OCI-LY7 (cell line): Measurements from ENCODE around the gene SPOP. TPM values are rescaled to one million over a fixed set of nuclear protein-coding genes. Genes with fewer than 3 reads are reported as not detected.

Source experiments
- BruUV-seq: library from RNA; stranded (reverse); fragments of 400-500 nt; replicated peaks from 2 replicates; lab custom pipeline; 2021; lab: Mats Ljungman, UMichigan
- CTCF ChIA-PET: fragments of 300-600 bp; sonication (Branson Sonifier 250); formaldehyde crosslinking; loops from one replicate; lab custom pipeline; 2022; ENCODE audit warnings: antibody characterized with exemption; ENCODE audit not compliant: unreplicated experiment; lab: Charles Lee
- POLR2A ChIA-PET: fragments of 300-600 bp; sonication (Branson Sonifier 250); formaldehyde crosslinking; loops from one replicate; lab custom pipeline; 2022; ENCODE audit warnings: antibody characterized with exemption; lab: Charles Lee
- DNase-seq: peaks from one replicate; pipeline ENCODE4 v3.0.0-alpha.2; 2015; ENCODE audit warnings: low spot score
- H2AFZ ChIP-seq: fragments of 200-600 bp; sonication (generic), shearing (Covaris generic); 2 replicates; pipeline ENCODE4 v1.6.1; 2014; ENCODE audit warnings: mild to moderate bottlenecking, antibody characterized with exemption, low read length, moderate library complexity
- H3K27ac ChIP-seq: fragments of 200-600 bp; sonication (generic); 2 replicates; pipeline ENCODE4 v1.5.1; 2014; ENCODE audit warnings: mixed run types, low read depth, mild to moderate bottlenecking, moderate library complexity, low read length, inconsistent platforms; ENCODE audit not compliant: poor library complexity, severe bottlenecking
- H3K36me3 ChIP-seq: fragments of 200-600 bp; sonication (generic); 2 replicates; pipeline ENCODE4 v1.6.1; 2014; ENCODE audit warnings: mild to moderate bottlenecking, antibody characterized with exemption, low read length, moderate library complexity, mixed read lengths; ENCODE audit not compliant: insufficient read depth
- H3K4me1 ChIP-seq: fragments of 200-600 bp; sonication (generic); 2 replicates; pipeline ENCODE4 v1.5.1; 2014; ENCODE audit warnings: mild to moderate bottlenecking, low read length; ENCODE audit not compliant: insufficient read depth, poor library complexity, severe bottlenecking
- H3K4me2 ChIP-seq: fragments of 200-600 bp; sonication (generic); 2 replicates; pipeline ENCODE4 v1.6.1; 2014; ENCODE audit warnings: mild to moderate bottlenecking, low read length
- H3K4me3 ChIP-seq: fragments of 200-600 bp; sonication (generic); 2 replicates; pipeline ENCODE4 v1.5.1; 2014; ENCODE audit warnings: mild to moderate bottlenecking, low read depth, low read length; ENCODE audit not compliant: poor library complexity, severe bottlenecking
- H3K79me2 ChIP-seq: fragments of 200-600 bp; sonication (generic); 2 replicates; pipeline ENCODE4 v1.6.1; 2016; ENCODE audit warnings: low read depth, mild to moderate bottlenecking, low read length, moderate library complexity, mixed read lengths; ENCODE audit not compliant: insufficient read depth
- H3K9me2 ChIP-seq: fragments of 200-600 bp; sonication (generic); 2 replicates; pipeline ENCODE4 v1.6.1; 2016; ENCODE audit warnings: mild to moderate bottlenecking, low read length, mixed read lengths; ENCODE audit not compliant: insufficient read depth
- H3K9me3 ChIP-seq: fragments of 200-600 bp; sonication (generic); 2 replicates; pipeline ENCODE4 v1.6.1; 2014; ENCODE audit warnings: mild to moderate bottlenecking, mixed run types, low read length, mixed read lengths
- H4K20me1 ChIP-seq: fragments of 200-600 bp; sonication (generic); 2 replicates; pipeline ENCODE4 v1.6.1; 2014; ENCODE audit warnings: mild to moderate bottlenecking, antibody characterized with exemption, low read length, moderate library complexity, mixed read lengths; ENCODE audit not compliant: insufficient read depth
- EZH2phosphoT487 ChIP-seq: fragments of 200-600 bp; sonication (generic); IDR thresholded peaks from 2 replicates; pipeline ENCODE4 v1.6.1; 2018; ENCODE audit warnings: low read depth, borderline replicate concordance, mild to moderate bottlenecking, mixed run types, antibody characterized with exemption, low read length, moderate library complexity, mixed read lengths
- intact Hi-C: fragments of 100-400 bp; cut with micrococcal nuclease; formaldehyde crosslinking; loops from one replicate; pipeline ENCODE4 v1.10.0; 2022; ENCODE audit not compliant: unreplicated experiment
- total RNA-seq, 2 experiments: library from RNA; depleted of rRNA in 1 of 2; stranded (reverse); fragments of >200 nt in 1 of 2; shearing (Covaris generic) in 1 of 2; gene quantifications; 2 replicates each; pipeline ENCODE4 v1.2.3, GENCODE V29; 2014 to 2022
- TF ChIP-seq, protein P1 (sequence below): fragments of 200-600 bp; sonication (generic); conservative IDR thresholded peaks from 2 replicates; pipeline ENCODE4 v1.5.1; 2014; ENCODE audit warnings: mild to moderate bottlenecking, antibody characterized with exemption, low read length, moderate library complexity, mixed read lengths

Gene SPOP
- total RNA-seq, 2 experiments from 2014 or later: 37.8 to 69.0 TPM

DNA sequence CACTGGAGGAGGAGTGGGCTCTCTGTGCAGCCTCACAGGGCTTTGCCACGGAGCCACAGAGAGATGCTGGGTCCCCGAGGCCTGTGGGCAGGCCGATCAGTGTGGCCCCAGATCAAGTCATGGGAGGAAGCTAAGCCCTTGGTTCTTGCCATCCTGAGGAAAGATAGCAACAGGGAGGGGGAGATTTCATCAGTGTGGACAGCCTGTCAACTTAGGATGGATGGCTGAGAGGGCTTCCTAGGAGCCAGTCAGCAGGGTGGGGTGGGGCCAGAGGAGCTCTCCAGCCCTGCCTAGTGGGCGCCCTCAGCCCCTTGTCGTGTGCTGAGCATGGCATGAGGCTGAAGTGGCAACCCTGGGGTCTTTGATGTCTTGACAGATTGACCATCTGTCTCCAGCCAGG is 98.4 kb downstream of the SPOP start:
- H2AFZ ChIP-seq: no peak overlapping the region
- H3K9me3 ChIP-seq: no peaks in the 10 kb centered on the region
- H3K27ac ChIP-seq: no peak overlapping the region
- no peak for DNase-seq
- no peaks in the 10 kb centered on the region for H3K9me2 ChIP-seq
- no peaks in the 10 kb centered on the region for H3K79me2 ChIP-seq
- BruUV-seq: no TSS peak
- no peak overlapping the region for H3K4me2 ChIP-seq
- intact Hi-C loops: no loop called here
- no peaks in the 10 kb centered on the region for H4K20me1 ChIP-seq
- TF ChIP-seq, protein P1, sequence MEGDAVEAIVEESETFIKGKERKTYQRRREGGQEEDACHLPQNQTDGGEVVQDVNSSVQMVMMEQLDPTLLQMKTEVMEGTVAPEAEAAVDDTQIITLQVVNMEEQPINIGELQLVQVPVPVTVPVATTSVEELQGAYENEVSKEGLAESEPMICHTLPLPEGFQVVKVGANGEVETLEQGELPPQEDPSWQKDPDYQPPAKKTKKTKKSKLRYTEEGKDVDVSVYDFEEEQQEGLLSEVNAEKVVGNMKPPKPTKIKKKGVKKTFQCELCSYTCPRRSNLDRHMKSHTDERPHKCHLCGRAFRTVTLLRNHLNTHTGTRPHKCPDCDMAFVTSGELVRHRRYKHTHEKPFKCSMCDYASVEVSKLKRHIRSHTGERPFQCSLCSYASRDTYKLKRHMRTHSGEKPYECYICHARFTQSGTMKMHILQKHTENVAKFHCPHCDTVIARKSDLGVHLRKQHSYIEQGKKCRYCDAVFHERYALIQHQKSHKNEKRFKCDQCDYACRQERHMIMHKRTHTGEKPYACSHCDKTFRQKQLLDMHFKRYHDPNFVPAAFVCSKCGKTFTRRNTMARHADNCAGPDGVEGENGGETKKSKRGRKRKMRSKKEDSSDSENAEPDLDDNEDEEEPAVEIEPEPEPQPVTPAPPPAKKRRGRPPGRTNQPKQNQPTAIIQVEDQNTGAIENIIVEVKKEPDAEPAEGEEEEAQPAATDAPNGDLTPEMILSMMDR: no peak
- TF ChIP-seq EZH2phosphoT487: no peak
- ChIA-PET CTCF (no interaction called here), POLR2A (no interaction called here)
- no peaks in the 10 kb centered on the region for H3K36me3 ChIP-seq
- H3K4me3 ChIP-seq: no peak overlapping the region
- H3K4me1 ChIP-seq: peaks cover 19% of the 10 kb centered on the region

DNA sequence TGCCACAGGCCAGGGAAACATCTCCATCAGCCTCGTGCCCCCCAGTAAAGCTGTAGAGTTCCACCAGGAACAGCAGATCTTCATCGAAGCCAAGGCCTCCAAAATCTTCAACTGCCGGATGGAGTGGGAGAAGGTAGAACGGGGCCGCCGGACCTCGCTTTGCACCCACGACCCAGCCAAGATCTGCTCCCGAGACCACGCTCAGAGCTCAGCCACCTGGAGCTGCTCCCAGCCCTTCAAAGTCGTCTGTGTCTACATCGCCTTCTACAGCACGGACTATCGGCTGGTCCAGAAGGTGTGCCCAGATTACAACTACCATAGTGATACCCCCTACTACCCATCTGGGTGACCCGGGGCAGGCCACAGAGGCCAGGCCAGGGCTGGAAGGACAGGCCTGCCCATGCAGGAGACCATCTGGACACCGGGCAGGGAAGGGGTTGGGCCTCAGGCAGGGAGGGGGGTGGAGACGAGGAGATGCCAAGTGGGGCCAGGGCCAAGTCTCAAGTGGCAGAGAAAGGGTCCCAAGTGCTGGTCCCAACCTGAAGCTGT is 98.9 kb downstream of the SPOP start:
- ChIA-PET POLR2A (no interaction called here), CTCF (no interaction called here)
- H3K27ac ChIP-seq: no peak overlapping the region
- H3K9me3 ChIP-seq: no peaks in the 10 kb centered on the region
- BruUV-seq: no TSS peak
- intact Hi-C loops: no loop called here
- H4K20me1 ChIP-seq: no peaks in the 10 kb centered on the region
- no peak overlapping the region for H3K4me3 ChIP-seq
- H3K79me2 ChIP-seq: no peaks in the 10 kb centered on the region
- H3K4me1 ChIP-seq: peaks cover 19% of the 10 kb centered on the region
- no peaks in the 10 kb centered on the region for H3K36me3 ChIP-seq
- no peak for DNase-seq
- no peaks in the 10 kb centered on the region for H3K9me2 ChIP-seq
- no peak for TF ChIP-seq EZH2phosphoT487
- TF ChIP-seq, protein P1: no peak
- H2AFZ ChIP-seq: no peak overlapping the region
- no peak overlapping the region for H3K4me2 ChIP-seq

GRCh38 chr17:49578414-49578813 is 99.5 kb downstream of the SPOP start:
- Histone ChIP-seq H3K4me1 (peaks cover 13% of the 10 kb centered on the region), H2AFZ (no peak overlapping the region), H3K9me3 (no peaks in the 10 kb centered on the region), H3K79me2 (no peaks in the 10 kb centered on the region), H3K27ac (no peak overlapping the region), H3K4me3 (no peak overlapping the region), H3K9me2 (no peaks in the 10 kb centered on the region), H4K20me1 (no peaks in the 10 kb centered on the region), H3K4me2 (no peak overlapping the region), H3K36me3 (no peaks in the 10 kb centered on the region)
- ChIA-PET POLR2A (no interaction called here), CTCF (no interaction called here)
- BruUV-seq: no TSS peak
- intact Hi-C loops: no loop called here
- TF ChIP-seq, protein P1: no peak
- TF ChIP-seq EZH2phosphoT487: no peak
- DNase-seq: no peak
